HG02571 (cell line): ENCODE measurements around the gene MYOM3.
"Not testable (repeated sequence)": the region's sequence is repeated elsewhere in the genome, so short reads cannot be mapped to it uniquely, and the experiment has no call there.

Experiments
- ATAC-seq: cut with Tn5 transposase; IDR thresholded peaks from one replicate; pipeline ENCODE4 v1.9.1; 2021; ENCODE audit warnings: mild to moderate bottlenecking, moderate library complexity; ENCODE audit not compliant: unreplicated experiment

MYOM3 gene

DNA sequence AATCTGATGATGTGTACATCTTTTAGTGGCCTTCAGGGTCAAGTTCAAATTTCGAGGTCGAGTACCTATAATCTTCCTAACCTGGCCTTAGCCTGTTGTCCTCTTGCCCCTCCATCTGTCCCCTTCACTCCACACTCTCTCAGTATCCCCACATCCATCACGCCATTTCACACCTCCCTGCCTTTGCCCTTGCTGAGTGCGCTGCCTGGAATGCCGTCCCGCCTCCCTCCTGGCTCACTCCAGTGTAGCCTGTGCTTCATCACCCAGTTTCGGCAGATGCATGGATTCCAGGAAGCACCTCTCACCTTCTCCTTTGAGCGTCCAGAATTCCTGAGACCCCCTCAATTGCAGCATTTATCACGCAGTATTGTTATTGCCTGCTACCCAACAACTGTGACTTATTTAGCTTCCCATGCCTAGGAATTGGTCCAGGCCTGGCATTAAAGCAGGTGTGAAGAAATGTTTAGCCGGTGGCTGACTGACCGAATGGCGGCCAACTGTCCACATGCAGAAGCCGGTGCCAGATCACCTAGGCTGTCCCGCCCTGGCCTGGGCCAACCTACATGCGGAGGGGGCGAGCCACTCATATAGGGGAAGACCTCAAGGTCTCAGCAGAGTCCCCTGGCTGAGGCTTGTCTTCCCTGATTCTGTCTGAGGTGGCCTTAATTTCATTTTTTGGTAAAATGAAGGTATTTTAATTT lies 34.5 kb downstream of the MYOM3 start:
- no peak for ATAC-seq

DNA sequence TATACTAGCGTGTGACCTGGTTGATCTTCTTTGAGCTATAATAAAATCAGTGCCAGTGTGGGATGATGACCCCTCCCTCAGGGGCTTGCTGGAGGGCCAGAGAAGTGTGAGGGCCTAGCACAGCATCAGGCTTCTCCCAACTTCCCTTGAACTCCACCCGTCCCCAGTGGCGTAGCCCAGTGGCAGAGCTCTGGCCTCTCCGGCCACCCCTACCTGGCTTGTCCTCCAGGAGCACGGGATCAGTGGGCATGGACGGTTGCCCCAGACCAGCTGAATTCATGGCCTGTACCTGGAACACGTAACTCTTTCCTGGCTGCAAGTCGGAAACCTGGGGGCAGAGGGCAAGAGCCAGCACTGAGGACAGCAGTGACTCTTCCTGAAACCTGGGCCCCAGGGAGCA lies 36.0 kb downstream of the MYOM3 start:
- no peak for ATAC-seq

DNA sequence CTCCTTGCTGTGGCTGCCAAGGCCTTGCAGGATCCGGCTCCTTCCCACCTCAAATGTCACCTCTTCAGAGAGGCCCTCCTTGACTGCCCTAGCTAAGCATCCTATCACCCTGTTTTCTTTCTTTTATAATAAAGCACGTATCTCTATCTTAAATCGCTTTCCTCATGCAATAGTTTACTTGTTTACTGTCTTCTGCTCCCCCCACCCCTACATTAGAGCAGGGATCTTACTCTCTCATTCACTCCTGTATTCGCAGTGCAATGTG lies 36.4 kb downstream of the MYOM3 start:
- no peak for ATAC-seq

DNA sequence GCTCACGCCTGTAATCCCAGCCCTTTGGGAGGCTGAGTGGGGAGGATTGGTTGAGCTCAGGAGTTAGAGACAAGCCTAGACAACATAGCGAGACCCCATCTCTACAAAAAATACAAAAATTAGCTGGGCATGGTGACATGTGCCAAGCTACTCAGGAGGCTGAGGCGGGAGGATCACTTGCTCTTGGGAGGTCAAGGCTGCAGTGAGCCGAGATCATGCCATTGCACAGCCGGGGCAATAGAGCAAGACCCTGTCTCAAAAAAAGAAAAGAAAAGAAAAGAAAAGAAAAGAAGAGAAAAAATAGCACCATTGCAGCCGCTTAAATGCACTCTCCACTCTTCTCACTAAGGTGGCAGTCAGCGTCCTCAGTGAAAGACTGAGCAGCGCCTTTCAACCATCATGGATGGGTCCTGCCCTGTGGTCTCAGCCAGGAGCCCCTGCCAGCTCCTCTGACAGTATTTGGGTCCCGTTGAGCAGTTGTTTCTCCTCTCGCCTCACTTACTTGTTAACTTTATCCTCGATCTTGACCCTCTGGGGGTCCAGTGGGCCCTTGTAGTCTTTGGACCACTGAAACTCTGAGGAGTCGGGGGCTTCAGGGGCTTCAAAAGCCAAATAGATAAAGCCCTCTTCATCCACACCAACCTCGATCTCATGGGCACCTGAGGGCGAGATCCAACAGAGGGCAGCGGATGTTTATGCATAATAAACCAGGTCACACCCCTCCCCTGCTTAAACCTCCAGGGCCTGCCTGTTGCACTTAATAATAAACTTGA lies 36.9 kb downstream of the MYOM3 start:
- no peak for ATAC-seq

DNA sequence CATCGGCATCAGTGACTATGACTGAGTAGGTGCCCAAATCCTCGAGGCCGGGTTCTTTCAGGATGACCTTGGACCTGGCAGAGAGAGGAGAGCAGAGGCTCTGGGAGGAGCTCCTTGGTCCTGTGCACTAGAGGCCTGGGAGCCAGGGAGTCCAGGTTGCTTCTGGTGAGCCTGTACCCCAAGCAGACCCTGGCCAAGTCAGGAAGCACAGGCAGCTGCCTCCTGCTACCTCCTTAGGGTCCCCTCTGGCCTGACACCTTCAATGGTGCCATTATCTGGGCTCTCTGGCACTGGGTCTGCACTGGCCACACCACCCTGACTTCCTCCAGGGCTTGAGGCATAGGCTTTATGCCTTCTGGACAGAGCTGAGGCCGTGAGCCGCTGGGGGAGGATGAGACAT lies 37.7 kb downstream of the MYOM3 start:
- ATAC-seq, result no peak

DNA sequence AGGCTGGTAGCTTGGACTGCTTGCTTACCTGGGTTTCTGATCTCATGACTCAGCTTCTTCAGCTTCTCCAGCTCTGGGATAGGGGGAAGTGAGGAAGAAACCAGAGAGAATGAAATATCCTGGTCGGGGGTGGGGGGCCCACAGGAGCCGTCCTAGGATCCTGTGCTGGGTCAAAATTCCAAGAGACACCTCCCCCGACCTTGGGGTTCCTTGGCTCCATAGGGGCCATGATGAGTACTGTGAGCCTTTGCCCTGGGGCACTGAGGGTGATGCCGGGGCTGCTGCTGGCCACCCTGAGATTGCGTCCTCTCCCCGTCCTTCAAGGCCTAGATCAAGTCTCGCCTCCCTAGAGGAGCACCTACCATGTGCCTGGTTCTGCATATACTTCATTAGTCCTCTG lies 40.0 kb downstream of the MYOM3 start:
- ATAC-seq, result no peak

DNA sequence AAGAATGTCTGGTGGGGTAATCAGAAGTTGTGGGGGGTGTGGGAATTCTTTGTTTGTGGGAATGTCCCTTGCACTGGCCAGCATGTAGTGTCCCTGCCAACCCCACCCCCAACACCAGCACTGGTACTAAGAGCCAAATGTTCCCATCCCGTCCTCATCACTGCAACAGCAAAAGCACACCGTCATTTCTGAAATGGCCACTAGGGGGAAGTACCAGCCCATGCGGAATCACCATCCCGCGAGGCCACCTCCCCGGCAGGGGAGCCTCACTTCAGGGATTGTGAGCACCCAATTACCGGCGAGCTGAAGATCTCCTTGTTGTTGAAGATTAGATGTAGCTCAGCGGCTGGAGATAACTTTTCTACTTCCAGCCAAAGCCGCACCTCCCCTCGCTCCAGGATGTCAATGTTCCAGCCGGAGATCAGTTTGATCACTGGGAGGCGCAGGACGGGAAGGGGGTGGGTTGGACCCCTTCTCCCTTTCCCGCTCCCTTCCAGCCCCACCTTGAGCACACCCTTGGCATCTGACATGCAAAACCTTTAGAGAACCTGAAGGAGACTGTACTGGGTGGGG lies 41.0 kb downstream of the MYOM3 start:
- no peak for ATAC-seq

DNA sequence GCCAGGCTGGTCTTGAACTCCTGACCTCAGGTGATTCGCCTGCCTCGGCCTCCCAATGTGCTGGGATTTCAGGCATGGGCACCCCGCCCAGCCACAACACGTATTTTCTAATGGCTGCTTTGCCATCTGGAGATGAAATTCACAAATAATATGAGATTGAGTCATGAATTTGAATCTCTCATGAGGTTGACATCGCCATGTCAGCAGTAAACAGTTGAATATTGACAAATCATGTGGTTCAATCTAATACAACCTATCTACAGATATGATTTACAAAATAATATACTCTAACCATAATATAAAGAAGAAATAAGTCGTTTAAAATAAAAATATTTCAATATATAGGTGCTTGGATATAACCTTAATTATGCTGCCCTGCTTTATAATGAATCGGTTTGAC lies 42.1 kb downstream of the MYOM3 start:
- ATAC-seq, result no peak

DNA sequence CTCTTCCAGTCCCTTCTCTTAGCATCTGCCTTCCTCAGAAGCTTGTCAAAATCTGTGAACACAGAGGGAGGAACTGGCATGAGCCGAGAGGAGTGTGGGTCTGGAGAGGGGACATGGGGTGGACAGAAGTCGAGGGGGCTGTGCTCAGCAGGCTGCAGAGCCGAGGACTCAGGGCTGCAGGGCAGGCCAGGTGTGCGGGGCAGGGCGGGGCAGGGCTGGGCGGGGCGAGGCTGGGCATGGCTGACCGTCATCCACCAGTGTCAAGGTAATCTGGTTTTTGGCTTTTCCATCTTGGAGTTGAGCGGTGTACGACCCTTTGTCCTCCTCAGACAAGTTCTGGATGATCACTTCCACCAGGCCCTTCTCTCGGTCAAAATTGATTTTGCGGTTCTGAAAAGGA lies 44.0 kb downstream of the MYOM3 start:
- no peak for ATAC-seq

DNA sequence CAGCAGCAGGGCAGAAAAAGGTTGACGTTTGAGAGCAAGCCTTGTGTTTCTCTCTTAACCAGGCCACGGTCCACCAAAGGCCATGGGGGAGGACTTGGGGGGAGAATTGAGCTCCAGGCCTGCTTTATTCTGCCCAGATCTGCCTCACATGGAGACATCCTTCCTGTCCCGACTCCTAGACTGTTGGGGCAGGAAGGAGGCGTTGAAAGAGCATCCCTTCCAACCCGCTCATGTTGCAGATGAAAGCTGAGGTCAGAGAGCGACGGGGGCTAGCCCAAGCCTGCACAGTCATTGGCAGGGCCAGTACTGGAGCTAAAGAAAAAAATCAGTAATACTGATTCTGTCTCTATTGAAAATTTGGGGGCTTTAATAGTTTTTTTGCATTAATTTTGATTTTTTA lies 46.6 kb downstream of the MYOM3 start:
- no peak for ATAC-seq

DNA sequence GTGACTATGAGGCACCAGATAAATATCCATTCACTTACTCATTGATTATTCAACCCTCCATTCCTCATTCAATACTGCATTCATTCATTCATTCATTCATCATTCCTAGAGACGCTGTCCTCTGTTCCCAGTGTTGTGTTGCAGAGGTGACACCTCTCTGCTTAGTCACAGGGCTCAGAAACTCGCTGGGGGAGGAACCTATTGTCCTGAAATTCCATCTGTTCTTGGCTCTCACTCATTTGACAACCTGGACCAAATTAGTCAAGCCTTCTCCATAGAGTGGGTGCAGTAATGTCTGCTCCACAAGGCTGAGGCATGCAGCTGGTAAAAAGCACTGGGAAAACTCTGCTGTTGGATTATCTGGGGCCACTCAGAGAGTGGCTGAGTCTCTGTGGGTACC lies 49.7 kb downstream of the MYOM3 start:
- no peak for ATAC-seq

DNA sequence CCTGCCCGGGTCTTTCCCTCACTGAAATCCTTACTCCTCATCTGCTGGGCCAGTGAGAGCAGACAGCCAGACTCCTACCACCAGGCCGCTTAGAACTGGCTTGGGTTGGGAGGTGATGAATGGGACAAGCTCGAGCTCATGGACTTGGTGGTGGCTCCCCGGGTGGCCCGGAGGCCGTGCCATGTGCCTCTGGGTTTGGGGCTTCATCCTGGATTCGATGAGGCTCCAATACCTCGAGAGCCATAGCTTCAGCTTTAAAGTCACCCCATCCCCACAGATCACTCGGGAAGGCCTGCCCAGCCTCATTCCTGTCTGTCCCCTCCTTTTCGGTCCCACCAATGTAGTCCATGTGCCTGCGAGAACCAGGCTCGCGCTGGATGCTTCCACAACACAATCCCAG lies 51.5 kb downstream of the MYOM3 start:
- ATAC-seq, result no peak

DNA sequence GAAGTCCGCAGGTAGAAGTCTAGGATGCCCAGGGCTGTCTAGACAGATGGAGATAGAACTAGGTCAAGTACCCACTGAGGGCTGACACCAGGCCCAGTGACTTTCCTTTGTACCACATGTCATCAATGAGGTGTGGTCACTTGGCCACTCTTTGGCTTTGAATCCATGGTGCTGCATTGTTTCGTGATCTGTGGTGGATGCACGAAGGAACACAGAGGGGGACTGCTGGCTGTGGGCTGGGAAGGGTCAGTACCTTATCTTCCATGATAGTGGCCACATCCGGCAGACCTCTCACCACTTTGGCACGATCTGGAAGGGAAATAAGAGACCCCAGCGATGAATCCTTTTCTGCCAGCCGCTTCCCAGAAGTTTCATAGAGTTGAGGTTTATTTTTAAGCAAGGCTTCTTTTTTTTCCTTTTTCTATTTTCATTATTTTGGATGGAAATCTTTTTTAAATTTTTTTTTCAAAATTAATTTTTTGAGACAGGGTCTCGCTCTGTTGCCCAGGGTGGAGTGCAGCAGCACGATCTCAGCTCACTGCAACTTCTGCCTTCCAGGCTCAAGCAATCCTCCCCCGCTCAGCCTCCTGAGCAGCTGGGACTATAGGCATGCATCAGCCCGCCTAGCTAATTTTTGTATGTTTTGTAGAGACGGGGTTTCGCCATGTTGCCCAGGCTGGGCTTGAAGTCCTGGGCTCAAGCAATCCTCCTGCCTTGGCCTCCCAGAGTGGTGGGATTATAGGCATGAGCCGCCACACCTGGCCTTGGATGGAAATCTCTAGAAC lies 53.1 kb downstream of the MYOM3 start:
- ATAC-seq, result no peak

DNA sequence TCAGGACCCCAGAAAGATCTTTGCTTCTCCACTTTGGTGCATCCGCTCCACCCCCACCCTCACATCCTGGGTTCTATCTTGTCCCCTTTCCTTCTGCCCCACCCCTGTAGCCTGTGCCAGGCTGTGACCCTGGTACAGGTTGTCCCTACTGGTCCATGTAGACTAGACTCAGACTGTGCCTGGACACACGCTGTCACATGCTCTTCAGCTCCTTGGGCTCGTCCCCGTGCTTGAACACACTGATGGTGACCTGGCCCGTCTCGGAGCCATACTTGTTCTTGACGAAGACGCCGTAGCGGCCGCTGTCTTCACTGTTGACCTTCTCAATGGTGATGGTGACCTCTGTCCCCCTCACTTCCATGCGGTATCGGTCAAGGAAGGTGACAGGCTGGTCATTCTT lies 54.8 kb downstream of the MYOM3 start:
- ATAC-seq, result no peak

DNA sequence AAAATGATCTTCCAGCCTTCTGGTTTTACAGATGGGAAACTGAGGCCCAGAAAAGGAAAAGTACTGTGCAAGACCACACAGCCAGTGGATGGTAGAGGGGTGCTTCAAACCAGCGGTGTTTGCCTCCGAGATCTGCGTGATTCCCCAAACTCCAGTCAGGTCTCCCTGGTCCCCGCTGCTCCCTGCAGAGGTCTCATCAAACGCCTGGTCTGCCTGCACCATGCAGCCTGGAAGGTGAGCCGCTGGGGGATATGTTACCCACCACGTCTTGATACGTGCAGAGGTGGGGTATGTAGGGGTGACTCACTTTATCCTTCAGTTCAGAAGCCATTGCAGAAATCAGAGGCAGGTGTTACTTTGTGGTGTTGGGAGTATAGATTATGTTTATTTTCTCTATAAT lies 56.3 kb downstream of the MYOM3 start:
- ATAC-seq, result no peak

DNA sequence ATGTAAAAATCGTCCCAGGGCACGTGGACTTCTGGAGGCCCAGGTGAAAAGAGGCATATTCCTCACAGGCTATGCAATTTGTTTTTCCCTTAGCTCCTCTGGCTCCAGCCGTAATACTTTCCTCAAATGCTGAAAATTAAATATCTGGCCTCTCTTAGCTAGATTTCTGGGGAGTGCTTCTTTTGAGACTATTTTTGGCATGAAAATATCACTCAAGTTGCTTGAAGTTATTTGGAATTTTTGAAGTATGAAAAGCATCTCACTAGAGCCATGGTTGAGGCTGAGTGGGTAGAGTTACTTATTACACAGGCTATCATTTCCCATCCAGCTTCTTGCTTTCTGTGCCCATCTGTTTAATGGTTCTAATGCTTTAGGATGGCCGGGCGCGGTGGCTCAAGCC lies 59.7 kb downstream of the MYOM3 start:
- no peak for ATAC-seq

DNA sequence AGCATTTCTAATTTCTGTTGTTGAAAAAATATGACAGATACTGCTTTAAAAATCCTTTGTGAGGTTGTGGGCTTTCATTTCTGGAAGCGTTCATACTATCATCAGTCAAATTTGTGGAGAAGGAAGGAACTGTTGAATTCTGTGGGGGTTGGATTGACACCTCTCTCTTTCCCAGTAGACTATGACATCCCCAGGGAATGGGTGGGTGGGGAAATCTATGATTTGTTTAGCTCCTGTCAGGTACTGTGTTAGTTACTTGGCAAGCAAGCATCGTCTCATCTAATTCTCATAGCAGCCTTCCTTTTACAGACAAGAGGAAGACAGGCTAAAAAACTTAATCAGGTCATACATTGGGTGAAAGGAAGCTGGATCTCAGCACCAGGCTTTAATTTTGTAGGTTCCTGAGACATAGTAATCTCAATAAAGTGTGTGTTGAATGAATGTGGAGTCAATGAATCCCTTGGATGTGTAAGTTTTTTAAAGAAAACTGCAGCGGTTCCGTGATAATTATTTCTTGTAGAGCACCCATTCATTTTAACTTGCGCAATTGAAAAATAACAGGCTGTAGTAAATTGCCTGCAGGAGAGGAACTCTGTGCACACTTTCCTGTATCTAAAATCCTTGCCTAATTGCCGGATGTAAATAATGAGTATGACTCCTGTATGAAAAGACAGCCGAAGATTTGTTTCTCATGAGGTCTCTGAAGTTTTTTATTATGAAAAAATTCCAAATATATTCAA lies 60.6 kb downstream of the MYOM3 start:
- ATAC-seq, result no peak

DNA sequence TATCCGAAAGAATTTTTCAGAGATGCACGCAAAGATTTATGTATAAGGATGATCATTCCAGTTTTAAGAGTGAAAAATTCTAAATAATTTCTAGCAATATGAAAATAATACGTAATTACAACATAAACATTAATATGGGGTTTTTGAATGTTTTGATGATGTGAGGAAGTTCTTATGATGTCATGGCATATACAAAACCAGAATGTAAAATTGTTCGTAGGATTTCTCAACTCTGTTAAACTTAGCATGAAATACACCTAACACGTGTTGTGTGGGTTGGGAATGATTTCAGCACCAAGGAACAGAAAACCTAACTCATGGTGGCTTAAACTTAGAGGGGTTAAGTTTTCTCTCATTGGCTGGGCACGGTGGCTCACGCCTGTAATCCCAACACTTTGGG lies 62.2 kb downstream of the MYOM3 start:
- ATAC-seq, result no peak

DNA sequence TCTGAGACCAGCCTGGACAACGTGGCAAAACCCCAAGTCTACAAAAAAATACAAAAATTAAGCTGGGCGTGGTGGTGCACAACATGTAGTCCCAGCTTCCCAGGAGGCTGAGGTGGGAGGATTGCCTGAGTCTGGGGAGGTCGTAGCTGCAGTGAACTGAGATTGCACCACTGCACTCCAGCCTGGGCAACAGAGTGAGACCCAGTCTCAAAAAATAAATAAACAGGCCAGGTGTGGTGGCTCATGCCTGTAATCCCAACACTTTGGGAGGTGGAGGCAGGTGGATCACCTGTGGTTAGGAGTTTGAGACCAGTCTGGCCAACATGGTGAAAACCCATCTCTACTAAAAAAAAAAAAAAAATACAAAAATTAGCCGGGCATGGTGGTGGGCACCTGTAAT lies 63.0 kb downstream of the MYOM3 start:
- ATAC-seq, result not testable (repeated sequence)

DNA sequence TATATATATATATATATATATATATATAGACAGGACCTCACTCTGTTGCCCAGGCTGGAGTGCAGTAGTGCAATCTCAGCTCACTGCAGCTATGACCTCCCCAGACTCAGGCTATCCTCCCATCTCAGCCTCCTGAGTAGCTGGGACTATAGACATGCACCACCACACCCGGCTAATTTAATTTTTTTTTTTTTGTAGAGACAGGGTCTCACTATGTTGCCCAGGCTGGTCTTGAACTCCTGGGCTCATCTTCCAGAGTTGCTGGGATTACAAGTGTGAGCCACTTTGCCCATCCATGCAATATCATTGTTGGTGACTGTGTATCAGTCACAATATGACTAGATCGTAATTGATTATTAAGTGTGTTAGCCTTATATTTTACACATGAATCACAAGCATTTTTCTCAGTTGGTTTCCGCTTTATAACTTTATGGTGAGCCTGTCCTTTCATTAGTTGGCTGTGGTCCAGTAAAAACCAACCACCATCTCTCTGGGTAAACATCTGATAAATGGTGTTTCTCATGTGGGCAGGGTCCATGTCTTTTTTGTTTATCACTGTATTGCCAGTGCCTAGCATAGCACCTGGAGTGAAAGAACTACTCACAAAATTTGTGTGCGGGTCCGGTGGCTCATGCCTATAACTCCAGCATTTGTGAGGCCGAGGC lies 63.6 kb downstream of the MYOM3 start:
- ATAC-seq, result no peak

DNA sequence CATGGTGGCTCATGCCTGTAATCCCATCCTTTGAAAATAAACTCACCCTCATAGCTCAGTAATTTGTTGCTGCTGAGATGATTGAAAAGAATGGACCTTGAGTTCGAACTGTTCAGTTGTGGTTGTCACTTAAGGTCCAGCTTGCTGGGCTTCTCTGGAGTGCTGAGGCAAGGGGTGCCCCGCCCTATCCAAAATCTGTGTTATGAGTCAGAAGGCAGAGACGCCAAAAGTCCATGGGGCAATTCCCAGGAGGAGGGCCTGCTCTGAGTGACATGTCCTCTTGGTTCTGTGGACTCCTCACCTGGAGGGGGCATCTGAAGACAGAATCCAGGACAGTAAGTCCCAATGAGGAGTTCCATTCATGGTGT lies 64.8 kb downstream of the MYOM3 start:
- ATAC-seq, result no peak
